ENCODE results near the gene CTR9. TPM values are rescaled to one million over a fixed set of nuclear protein-coding genes. Genes with fewer than 3 reads are reported as not detected.

Gene CTR9
- total and polyA plus RNA-seq, 2 of the 13 experiments (the other 11 are each of a cell fraction or from before 2014, with no cell fraction given), result 6.6 to 22.1 TPM

DNA sequence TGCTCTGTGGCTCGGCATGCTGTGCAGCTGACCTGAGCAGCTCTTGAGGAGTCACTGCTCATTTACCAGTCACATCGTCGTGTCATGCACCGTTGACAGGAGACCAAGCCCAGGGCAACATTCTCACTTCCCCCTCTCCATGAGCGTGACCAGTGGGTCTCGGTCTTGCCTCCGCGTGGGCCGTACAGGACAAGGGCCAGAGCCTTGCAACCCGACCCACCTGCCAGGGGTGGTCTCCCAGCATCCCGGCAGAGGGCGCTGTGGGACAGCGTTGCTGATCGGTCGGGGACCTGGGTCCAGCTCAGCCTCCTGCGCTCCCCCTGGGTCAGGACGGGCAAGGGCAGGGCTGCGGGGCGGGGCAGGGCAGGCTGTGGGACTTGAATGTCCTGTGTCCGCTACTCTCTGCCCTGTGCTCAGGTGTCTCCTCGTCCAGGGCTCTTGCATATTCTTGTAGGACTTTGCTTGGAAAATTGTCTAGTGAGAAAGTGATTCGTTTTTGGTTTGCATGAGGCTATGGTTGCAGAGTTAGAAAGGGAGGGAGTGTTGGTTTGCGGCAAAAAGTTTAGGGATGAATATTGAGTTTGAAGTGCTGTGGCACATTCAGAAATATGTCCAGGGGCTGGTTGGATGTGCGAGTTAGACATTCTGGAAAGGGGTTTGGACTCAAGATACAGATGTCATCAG, 41.5 kb downstream of the CTR9 start (continued):
- TF ChIP-seq, protein P1, sequence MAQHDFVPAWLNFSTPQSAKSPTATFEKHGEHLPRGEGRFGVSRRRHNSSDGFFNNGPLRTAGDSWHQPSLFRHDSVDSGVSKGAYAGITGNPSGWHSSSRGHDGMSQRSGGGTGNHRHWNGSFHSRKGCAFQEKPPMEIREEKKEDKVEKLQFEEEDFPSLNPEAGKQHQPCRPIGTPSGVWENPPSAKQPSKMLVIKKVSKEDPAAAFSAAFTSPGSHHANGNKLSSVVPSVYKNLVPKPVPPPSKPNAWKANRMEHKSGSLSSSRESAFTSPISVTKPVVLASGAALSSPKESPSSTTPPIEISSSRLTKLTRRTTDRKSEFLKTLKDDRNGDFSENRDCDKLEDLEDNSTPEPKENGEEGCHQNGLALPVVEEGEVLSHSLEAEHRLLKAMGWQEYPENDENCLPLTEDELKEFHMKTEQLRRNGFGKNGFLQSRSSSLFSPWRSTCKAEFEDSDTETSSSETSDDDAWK (CRISPR knock-in tag; IDR thresholded peaks at IDR 0.05), result no peak
- TF ChIP-seq, protein P2, sequence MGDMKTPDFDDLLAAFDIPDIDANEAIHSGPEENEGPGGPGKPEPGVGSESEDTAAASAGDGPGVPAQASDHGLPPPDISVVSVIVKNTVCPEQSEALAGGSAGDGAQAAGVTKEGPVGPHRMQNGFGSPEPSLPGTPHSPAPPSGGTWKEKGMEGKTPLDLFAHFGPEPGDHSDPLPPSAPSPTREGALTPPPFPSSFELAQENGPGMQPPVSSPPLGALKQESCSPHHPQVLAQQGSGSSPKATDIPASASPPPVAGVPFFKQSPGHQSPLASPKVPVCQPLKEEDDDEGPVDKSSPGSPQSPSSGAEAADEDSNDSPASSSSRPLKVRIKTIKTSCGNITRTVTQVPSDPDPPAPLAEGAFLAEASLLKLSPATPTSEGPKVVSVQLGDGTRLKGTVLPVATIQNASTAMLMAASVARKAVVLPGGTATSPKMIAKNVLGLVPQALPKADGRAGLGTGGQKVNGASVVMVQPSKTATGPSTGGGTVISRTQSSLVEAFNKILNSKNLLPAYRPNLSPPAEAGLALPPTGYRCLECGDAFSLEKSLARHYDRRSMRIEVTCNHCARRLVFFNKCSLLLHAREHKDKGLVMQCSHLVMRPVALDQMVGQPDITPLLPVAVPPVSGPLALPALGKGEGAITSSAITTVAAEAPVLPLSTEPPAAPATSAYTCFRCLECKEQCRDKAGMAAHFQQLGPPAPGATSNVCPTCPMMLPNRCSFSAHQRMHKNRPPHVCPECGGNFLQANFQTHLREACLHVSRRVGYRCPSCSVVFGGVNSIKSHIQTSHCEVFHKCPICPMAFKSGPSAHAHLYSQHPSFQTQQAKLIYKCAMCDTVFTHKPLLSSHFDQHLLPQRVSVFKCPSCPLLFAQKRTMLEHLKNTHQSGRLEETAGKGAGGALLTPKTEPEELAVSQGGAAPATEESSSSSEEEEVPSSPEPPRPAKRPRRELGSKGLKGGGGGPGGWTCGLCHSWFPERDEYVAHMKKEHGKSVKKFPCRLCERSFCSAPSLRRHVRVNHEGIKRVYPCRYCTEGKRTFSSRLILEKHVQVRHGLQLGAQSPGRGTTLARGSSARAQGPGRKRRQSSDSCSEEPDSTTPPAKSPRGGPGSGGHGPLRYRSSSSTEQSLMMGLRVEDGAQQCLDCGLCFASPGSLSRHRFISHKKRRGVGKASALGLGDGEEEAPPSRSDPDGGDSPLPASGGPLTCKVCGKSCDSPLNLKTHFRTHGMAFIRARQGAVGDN (CRISPR knock-in tag; IDR thresholded peaks at IDR 0.05), result peak; percentile 72
- no peak for TF ChIP-seq NCOA2 (CRISPR knock-in tag; IDR thresholded peaks at IDR 0.05)
- no peak for TF ChIP-seq ZNF382 (CRISPR knock-in tag; IDR thresholded peaks at IDR 0.05; ENCODE audit: borderline replicate concordance)
- 0 out of 2 replicates have a peak, but pooled peaks have one; percentile 52 for TF ChIP-seq ZNF616 (CRISPR knock-in tag; IDR thresholded peaks at IDR 0.05; ENCODE audit: low read depth)
- no peak for TF ChIP-seq GTF3A (CRISPR knock-in tag; conservative IDR thresholded peaks at IDR 0.05)
- TF ChIP-seq GABPA (IDR thresholded peaks at IDR 0.05; ENCODE audit: low read depth, low read length), result no peak
- TF ChIP-seq GABPA (CRISPR knock-in tag; IDR thresholded peaks at IDR 0.05; ENCODE audit: low read depth), result no peak
- TF ChIP-seq ZEB1 (IDR thresholded peaks at IDR 0.05; ENCODE audit: insufficient replicate concordance, low read depth), result no peak
- TF ChIP-seq ZNF674 (CRISPR knock-in tag; IDR thresholded peaks at IDR 0.05; ENCODE audit: low read depth), result no peak
- TF ChIP-seq CENPX (CRISPR knock-in tag; IDR thresholded peaks at IDR 0.05), result no peak
- no peak for TF ChIP-seq NR3C1 (CRISPR knock-in tag; IDR thresholded peaks at IDR 0.05)
- TF ChIP-seq, protein P3, sequence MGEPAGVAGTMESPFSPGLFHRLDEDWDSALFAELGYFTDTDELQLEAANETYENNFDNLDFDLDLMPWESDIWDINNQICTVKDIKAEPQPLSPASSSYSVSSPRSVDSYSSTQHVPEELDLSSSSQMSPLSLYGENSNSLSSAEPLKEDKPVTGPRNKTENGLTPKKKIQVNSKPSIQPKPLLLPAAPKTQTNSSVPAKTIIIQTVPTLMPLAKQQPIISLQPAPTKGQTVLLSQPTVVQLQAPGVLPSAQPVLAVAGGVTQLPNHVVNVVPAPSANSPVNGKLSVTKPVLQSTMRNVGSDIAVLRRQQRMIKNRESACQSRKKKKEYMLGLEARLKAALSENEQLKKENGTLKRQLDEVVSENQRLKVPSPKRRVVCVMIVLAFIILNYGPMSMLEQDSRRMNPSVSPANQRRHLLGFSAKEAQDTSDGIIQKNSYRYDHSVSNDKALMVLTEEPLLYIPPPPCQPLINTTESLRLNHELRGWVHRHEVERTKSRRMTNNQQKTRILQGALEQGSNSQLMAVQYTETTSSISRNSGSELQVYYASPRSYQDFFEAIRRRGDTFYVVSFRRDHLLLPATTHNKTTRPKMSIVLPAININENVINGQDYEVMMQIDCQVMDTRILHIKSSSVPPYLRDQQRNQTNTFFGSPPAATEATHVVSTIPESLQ (CRISPR knock-in tag; conservative IDR thresholded peaks at IDR 0.05), result no peak
- TF ChIP-seq, protein P4, sequence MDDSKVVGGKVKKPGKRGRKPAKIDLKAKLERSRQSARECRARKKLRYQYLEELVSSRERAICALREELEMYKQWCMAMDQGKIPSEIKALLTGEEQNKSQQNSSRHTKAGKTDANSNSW (CRISPR knock-in tag; IDR thresholded peaks at IDR 0.05; ENCODE audit: borderline replicate concordance), result no peak
- TF ChIP-seq ZNF496 (CRISPR knock-in tag; IDR thresholded peaks at IDR 0.05; ENCODE audit: insufficient replicate concordance), result no peak
- TF ChIP-seq MYC (CRISPR knock-in tag; IDR thresholded peaks at IDR 0.05; ENCODE audit: borderline replicate concordance), result peak; percentile 29; the same call in 1 of the 2 replicates
- TF ChIP-seq, protein P5, sequence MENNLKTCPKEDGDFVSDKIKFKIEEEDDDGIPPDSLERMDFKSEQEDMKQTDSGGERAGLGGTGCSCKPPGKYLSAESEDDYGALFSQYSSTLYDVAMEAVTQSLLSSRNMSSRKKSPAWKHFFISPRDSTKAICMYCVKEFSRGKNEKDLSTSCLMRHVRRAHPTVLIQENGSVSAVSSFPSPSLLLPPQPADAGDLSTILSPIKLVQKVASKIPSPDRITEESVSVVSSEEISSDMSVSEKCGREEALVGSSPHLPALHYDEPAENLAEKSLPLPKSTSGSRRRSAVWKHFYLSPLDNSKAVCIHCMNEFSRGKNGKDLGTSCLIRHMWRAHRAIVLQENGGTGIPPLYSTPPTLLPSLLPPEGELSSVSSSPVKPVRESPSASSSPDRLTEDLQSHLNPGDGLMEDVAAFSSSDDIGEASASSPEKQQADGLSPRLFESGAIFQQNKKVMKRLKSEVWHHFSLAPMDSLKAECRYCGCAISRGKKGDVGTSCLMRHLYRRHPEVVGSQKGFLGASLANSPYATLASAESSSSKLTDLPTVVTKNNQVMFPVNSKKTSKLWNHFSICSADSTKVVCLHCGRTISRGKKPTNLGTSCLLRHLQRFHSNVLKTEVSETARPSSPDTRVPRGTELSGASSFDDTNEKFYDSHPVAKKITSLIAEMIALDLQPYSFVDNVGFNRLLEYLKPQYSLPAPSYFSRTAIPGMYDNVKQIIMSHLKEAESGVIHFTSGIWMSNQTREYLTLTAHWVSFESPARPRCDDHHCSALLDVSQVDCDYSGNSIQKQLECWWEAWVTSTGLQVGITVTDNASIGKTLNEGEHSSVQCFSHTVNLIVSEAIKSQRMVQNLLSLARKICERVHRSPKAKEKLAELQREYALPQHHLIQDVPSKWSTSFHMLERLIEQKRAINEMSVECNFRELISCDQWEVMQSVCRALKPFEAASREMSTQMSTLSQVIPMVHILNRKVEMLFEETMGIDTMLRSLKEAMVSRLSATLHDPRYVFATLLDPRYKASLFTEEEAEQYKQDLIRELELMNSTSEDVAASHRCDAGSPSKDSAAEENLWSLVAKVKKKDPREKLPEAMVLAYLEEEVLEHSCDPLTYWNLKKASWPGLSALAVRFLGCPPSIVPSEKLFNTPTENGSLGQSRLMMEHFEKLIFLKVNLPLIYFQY (CRISPR knock-in tag; IDR thresholded peaks at IDR 0.05; ENCODE audit: borderline replicate concordance), result peak; percentile 86; the same call in 1 of the 2 replicates
- TF ChIP-seq ZNF598 (CRISPR knock-in tag; IDR thresholded peaks at IDR 0.05; ENCODE audit: borderline replicate concordance), result no peak; the same call in 1 of the 2 replicates

All from HepG2 (cell line).